HCT116 (cell line): Measurements from ENCODE around the gene UVSSA. TPM values are rescaled to one million over a fixed set of nuclear protein-coding genes. Genes with fewer than 3 reads are reported as not detected.

ENCODE experiments used
- ATAC-seq: fragments of 200-7000 bp; cut with Tn5 transposase; 2 replicates; pipeline ENCODE4 v1.9.1; 2020; ENCODE audit warnings: mild to moderate bottlenecking, moderate library complexity
- BruUV-seq: library from RNA; stranded (reverse); fragments of 400-500 nt; replicated peaks from 2 replicates; lab custom pipeline; 2021; lab: Mats Ljungman, UMichigan
- CTCF ChIA-PET: fragments of 300-600 bp; sonication (Branson Sonifier 250); formaldehyde crosslinking; loops from one replicate; lab custom pipeline; 2021; ENCODE audit warnings: antibody characterized with exemption; lab: Charles Lee
- POLR2A ChIA-PET: fragments of 300-600, 350-600 bp; sonication (Branson Sonifier 250); formaldehyde crosslinking; loops from one replicate; lab custom pipeline; 2021; ENCODE audit warnings: antibody characterized with exemption; lab: Charles Lee
- RAD21 ChIA-PET, 2 experiments: fragments of 300-600 bp; sonication (Branson Sonifier 250); formaldehyde crosslinking; loops; one replicate each; lab custom pipeline; 2023; ENCODE audit warnings: low total read pairs in 2 of 2; ENCODE audit not compliant: uncharacterized antibody in 2 of 2, unreplicated experiment in 2 of 2, low non-redundant PET in 1 of 2; lab: Charles Lee
- DNase-seq: peaks from one replicate; pipeline ENCODE4 v3.0.0-alpha.2; 2010; ENCODE audit warnings: low read depth, low spot score
- H2AFZ ChIP-seq: fragments of 200-600 bp; shearing (Covaris generic), sonication (generic); 2 replicates; pipeline ENCODE4 v1.6.1; 2017; ENCODE audit warnings: low read depth, mixed run types, mixed read lengths, antibody characterized with exemption, low read length; ENCODE audit not compliant: poor library complexity, severe bottlenecking
- H3K27ac ChIP-seq: 2 replicates; pipeline ENCODE4 v1.5.1; 2012; ENCODE audit warnings: low read depth, low read length
- H3K27me3 ChIP-seq: fragments of 200-600 bp; sonication (generic); 2 replicates; pipeline ENCODE4 v1.6.1; 2016; ENCODE audit warnings: mixed run types, low read length, mixed read lengths; ENCODE audit not compliant: insufficient read depth
- H3K36me3 ChIP-seq, 2 experiments: fragments of 200-500 bp in 1 of 2; fragments of 200-600 bp in 1 of 2; sonication (Bioruptor generic) in 1 of 2; sonication (generic) in 1 of 2; 2 replicates each; pipeline versions ENCODE4 v1.5.1 to v1.6.1; 2014 to 2016; ENCODE audit warnings: low read length in 2 of 2, inconsistent platforms in 1 of 2, mixed read lengths in 1 of 2, mixed run types in 1 of 2; ENCODE audit not compliant: insufficient read depth in 2 of 2, control insufficient read depth in 1 of 2
- H3K4me1 ChIP-seq, 2 experiments: fragments of 200-600 bp in 1 of 2; sonication (generic) in 1 of 2; 2 replicates each; pipeline versions ENCODE4 v1.5.1 to v1.6.1; 2012 to 2017; ENCODE audit warnings: low read length in 2 of 2, inconsistent platforms in 1 of 2, mild to moderate bottlenecking in 1 of 2, mixed read lengths in 1 of 2, mixed run types in 1 of 2, moderate library complexity in 1 of 2; ENCODE audit not compliant: insufficient read depth in 2 of 2, control insufficient read depth in 1 of 2
- H3K4me2 ChIP-seq: fragments of 200-600 bp; sonication (generic); 2 replicates; pipeline ENCODE4 v1.6.1; 2017; ENCODE audit warnings: mixed run types, low read length, mixed read lengths
- H3K4me3 ChIP-seq, 2 experiments: fragments of 200-600 bp in 1 of 2; sonication (generic) in 1 of 2; replicated peaks in 1 of 2; 2 replicates each; pipeline ENCODE4 v1.5.1; 2011 to 2016; ENCODE audit warnings: low read length in 2 of 2, control low read depth in 1 of 2, low read depth in 1 of 2, mild to moderate bottlenecking in 1 of 2, mixed read lengths in 1 of 2, mixed run types in 1 of 2
- H3K79me2 ChIP-seq: fragments of 200-600 bp; sonication (generic); 2 replicates; pipeline ENCODE4 v1.6.1; 2017; ENCODE audit warnings: mild to moderate bottlenecking, mixed run types, low read length, moderate library complexity, mixed read lengths; ENCODE audit not compliant: insufficient read depth
- H3K9ac ChIP-seq: fragments of 200-600 bp; sonication (generic); 2 replicates; pipeline ENCODE4 v1.6.1; 2016; ENCODE audit warnings: low read length, mixed read lengths
- H3K9me2 ChIP-seq: fragments of 200-600 bp; sonication (generic), shearing (Covaris generic); 2 replicates; pipeline ENCODE4 v1.6.1; 2017; ENCODE audit warnings: mixed run types, mild to moderate bottlenecking, moderate library complexity; ENCODE audit not compliant: insufficient read depth
- H3K9me3 ChIP-seq, 2 experiments: fragments of 200-500 bp in 1 of 2; fragments of 200-600 bp in 1 of 2; sonication (Bioruptor generic) in 1 of 2; sonication (generic) in 1 of 2; 2 replicates each; pipeline ENCODE4 v1.6.1; 2014 to 2017; ENCODE audit warnings: low read length in 2 of 2, mixed read lengths in 2 of 2, inconsistent platforms in 1 of 2, low read depth in 1 of 2, mild to moderate bottlenecking in 1 of 2, mixed run types in 1 of 2, moderate library complexity in 1 of 2; ENCODE audit not compliant: control insufficient read depth in 1 of 2, insufficient read depth in 1 of 2
- H4K20me1 ChIP-seq: fragments of 200-600 bp; sonication (generic), shearing (Covaris generic); 2 replicates; pipeline ENCODE4 v1.6.1; 2017; ENCODE audit warnings: mixed run types, mild to moderate bottlenecking, moderate library complexity; ENCODE audit not compliant: insufficient read depth
- EZH2 ChIP-seq: fragments of 200-600 bp; sonication (generic); IDR thresholded peaks from 2 replicates; pipeline ENCODE4 v1.6.1; 2017; ENCODE audit warnings: antibody characterized with exemption, mixed run types
- EZH2phosphoT487 ChIP-seq: fragments of 200-600 bp; IDR thresholded peaks from 2 replicates; pipeline ENCODE4 v1.6.1; 2018; ENCODE audit warnings: antibody characterized with exemption, borderline replicate concordance
- FOSL1 ChIP-seq: IDR thresholded peaks from 2 replicates; pipeline ENCODE4 v1.6.1; 2012; ENCODE audit warnings: low read depth
- POLR2AphosphoS5 ChIP-seq: IDR thresholded peaks from 2 replicates; pipeline ENCODE4 v1.6.1; 2011; ENCODE audit warnings: mild to moderate bottlenecking, low read depth, low read length, moderate library complexity
- RAD21 ChIP-seq: IDR thresholded peaks from 2 replicates; pipeline ENCODE4 v1.6.1; 2012; ENCODE audit warnings: low read depth, mild to moderate bottlenecking
- SRF ChIP-seq: IDR thresholded peaks from 2 replicates; pipeline ENCODE4 v1.6.1; 2012; ENCODE audit warnings: low read depth
- TCF7L2 ChIP-seq: IDR thresholded peaks from 2 replicates; pipeline ENCODE4 v1.7.0; 2011; ENCODE audit warnings: borderline replicate concordance, inconsistent platforms; ENCODE audit not compliant: insufficient read depth, insufficient read length; ENCODE audit errors: extremely low read depth
- intact Hi-C: fragments of 100-400 bp; cut with micrococcal nuclease; formaldehyde crosslinking; loops from 2 replicates; pipeline ENCODE4 v1.10.0; 2022
- total RNA-seq: library from RNA; stranded (reverse); gene quantifications from one replicate; pipeline ENCODE4 v1.2.1, GENCODE V29; 2021; ENCODE audit not compliant: unreplicated experiment
- TF ChIP-seq, protein P1 (sequence below): IDR thresholded peaks from 2 replicates; pipeline ENCODE4 v1.6.1; 2012; ENCODE audit warnings: low read depth
- TF ChIP-seq, protein P2 (sequence below): IDR thresholded peaks from 2 replicates; pipeline ENCODE4 v1.6.1; 2012
- TF ChIP-seq, protein P3 (sequence below), 3 experiments: fragments of 200-600 bp in 1 of 3; sonication (generic) in 1 of 3; IDR thresholded peaks in 2 of 3; conservative IDR thresholded peaks in 1 of 3; 2 replicates each; pipeline ENCODE4 v1.5.1; 2012 to 2017; ENCODE audit warnings: low read depth in 2 of 3, low read length in 2 of 3, antibody characterized with exemption in 1 of 3, borderline replicate concordance in 1 of 3, control low read depth in 1 of 3, mild to moderate bottlenecking in 1 of 3, mixed read lengths in 1 of 3, mixed run types in 1 of 3, moderate library complexity in 1 of 3; ENCODE audit not compliant: insufficient read depth in 1 of 3

The UVSSA gene
- total RNA-seq, 1 experiment from 2014 or later: 30.5 TPM

DNA sequence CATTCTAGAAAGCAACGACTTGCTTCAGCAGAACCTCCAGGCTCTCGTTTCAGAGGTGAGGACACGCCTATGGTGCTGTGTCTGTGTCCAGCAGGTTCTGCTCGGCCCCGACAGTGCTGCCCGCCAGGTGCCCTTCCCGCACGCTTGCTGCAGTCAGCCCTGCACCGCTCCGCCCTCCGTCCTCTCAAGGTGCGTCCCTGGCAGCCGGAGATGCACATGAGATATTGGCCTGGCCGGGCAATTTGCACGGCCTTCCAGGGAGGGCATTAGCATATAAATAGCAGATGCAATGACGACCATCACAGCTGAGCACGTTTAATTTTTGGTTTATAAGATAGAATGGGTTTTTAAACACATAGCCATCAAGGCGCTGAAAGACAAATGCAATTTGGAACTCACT is 14.4 kb downstream of the UVSSA start:
- H3K4me1 ChIP-seq: peaks cover 0 to 5% of the 10 kb centered on the region in 2 experiments; a peak in 1 of 4 replicates
- no peak overlapping the region for H3K9ac ChIP-seq
- intact Hi-C loops: no loop called here
- no peak overlapping the region for H3K4me3 ChIP-seq
- RAD21 ChIA-PET: no interaction called here
- H3K4me2 ChIP-seq: no peak overlapping the region
- H2AFZ ChIP-seq: no peak overlapping the region
- CTCF ChIA-PET: no interaction called here
- no peaks in the 10 kb centered on the region for H3K9me2 ChIP-seq
- TF ChIP-seq RAD21 (no peak), TCF7L2 (no peak), EZH2 (no peak), FOSL1 (no peak), POLR2AphosphoS5 (no peak), SRF (no peak), EZH2phosphoT487 (no peak)
- TF ChIP-seq, protein P1, sequence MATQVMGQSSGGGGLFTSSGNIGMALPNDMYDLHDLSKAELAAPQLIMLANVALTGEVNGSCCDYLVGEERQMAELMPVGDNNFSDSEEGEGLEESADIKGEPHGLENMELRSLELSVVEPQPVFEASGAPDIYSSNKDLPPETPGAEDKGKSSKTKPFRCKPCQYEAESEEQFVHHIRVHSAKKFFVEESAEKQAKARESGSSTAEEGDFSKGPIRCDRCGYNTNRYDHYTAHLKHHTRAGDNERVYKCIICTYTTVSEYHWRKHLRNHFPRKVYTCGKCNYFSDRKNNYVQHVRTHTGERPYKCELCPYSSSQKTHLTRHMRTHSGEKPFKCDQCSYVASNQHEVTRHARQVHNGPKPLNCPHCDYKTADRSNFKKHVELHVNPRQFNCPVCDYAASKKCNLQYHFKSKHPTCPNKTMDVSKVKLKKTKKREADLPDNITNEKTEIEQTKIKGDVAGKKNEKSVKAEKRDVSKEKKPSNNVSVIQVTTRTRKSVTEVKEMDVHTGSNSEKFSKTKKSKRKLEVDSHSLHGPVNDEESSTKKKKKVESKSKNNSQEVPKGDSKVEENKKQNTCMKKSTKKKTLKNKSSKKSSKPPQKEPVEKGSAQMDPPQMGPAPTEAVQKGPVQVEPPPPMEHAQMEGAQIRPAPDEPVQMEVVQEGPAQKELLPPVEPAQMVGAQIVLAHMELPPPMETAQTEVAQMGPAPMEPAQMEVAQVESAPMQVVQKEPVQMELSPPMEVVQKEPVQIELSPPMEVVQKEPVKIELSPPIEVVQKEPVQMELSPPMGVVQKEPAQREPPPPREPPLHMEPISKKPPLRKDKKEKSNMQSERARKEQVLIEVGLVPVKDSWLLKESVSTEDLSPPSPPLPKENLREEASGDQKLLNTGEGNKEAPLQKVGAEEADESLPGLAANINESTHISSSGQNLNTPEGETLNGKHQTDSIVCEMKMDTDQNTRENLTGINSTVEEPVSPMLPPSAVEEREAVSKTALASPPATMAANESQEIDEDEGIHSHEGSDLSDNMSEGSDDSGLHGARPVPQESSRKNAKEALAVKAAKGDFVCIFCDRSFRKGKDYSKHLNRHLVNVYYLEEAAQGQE: no peak
- TF ChIP-seq, protein P2, sequence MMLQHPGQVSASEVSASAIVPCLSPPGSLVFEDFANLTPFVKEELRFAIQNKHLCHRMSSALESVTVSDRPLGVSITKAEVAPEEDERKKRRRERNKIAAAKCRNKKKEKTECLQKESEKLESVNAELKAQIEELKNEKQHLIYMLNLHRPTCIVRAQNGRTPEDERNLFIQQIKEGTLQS: no peak
- TF ChIP-seq, protein P3, sequence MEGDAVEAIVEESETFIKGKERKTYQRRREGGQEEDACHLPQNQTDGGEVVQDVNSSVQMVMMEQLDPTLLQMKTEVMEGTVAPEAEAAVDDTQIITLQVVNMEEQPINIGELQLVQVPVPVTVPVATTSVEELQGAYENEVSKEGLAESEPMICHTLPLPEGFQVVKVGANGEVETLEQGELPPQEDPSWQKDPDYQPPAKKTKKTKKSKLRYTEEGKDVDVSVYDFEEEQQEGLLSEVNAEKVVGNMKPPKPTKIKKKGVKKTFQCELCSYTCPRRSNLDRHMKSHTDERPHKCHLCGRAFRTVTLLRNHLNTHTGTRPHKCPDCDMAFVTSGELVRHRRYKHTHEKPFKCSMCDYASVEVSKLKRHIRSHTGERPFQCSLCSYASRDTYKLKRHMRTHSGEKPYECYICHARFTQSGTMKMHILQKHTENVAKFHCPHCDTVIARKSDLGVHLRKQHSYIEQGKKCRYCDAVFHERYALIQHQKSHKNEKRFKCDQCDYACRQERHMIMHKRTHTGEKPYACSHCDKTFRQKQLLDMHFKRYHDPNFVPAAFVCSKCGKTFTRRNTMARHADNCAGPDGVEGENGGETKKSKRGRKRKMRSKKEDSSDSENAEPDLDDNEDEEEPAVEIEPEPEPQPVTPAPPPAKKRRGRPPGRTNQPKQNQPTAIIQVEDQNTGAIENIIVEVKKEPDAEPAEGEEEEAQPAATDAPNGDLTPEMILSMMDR (IDR thresholded peaks at IDR 0.05 in 2 of 3, conservative IDR thresholded peaks at IDR 0.05 in 1 of 3; ENCODE audit: borderline replicate concordance in 1 of 3, insufficient read depth in 1 of 3, low read depth in 2 of 3, low read length in 2 of 3): no peak
- H3K9me3 ChIP-seq: no peaks in the 10 kb centered on the region
- no TSS peak for BruUV-seq
- POLR2A ChIA-PET: no interaction called here
- no peaks in the 10 kb centered on the region for H4K20me1 ChIP-seq
- DNase-seq (no peak), ATAC-seq (no peak)
- H3K79me2 ChIP-seq: no peaks in the 10 kb centered on the region
- no peak overlapping the region for H3K27ac ChIP-seq
- no peaks in the 10 kb centered on the region for H3K27me3 ChIP-seq
- no peaks in the 10 kb centered on the region; a peak in 1 of 4 replicates for H3K36me3 ChIP-seq
